ENCODE measurements around the gene RNF217. TPM values are rescaled to one million over a fixed set of nuclear protein-coding genes. Genes with fewer than 3 reads are reported as not detected.
"Not testable (repeated sequence)": the region's sequence is repeated elsewhere in the genome, so short reads cannot be mapped to it uniquely, and the experiment has no call there.

The RNF217 gene
- total RNA-seq, 2 donors from 2014 or later, result 24.0 to 28.1 TPM

DNA sequence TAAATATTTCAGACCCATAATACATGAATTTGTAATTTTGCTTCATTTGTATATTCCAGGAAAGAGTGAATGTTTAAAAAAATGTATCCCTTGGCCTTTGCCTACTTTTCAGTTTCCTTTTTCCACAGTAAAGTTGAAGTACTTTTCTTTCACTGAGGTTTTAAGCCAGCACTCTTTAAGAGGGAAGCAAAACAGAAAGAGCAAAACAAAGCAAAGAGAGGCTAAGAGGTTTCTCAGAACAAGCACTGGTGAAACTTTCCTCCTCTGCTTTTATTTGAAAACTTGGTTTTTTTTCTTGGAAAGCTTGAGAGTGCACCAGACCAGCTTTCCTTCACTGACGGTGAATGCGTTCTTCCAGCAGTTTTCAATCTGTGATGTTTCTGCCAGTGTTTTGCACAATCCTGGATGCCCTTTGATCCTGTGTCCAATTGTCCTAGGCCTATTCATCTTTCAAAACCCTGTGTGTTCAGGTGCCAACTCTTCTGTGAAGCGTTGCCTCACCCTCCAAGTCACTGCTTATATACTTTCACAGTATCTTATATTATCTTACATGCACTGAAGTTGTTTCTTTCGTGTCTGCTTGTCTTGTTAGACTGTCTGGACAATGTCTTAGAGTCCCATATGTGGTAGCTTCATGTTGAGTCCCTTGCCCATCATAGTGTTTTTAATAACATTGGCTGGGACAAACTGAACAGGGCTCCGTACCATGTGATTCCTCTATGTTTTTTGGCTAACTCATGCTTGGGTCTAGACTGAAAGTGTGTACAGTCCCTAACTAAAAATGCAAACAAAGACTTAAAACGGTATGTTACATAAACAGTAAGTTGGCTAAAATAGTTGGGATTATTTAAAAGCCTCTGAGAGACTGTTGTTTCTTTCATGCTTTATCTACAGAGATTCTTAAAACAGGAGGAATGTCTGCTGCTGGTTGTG lies 1.9 kb downstream of the RNF217 start:
- no peak for DNase-seq
- peaks cover 6% of the 10 kb centered on the region for H3K27me3 ChIP-seq (ENCODE audit: control insufficient read depth, insufficient read depth, low read length, poor library complexity, severe bottlenecking)
- Mint-ChIP-seq H3K27ac (peak overlapping the region; percentile 74), H3K4me3 (peak overlapping the region; percentile 81), H3K27me3 (ENCODE audit: insufficient read depth) (peaks cover 3% of the 10 kb centered on the region), H3K9me3 (no peaks in the 10 kb centered on the region), H3K36me3 (ENCODE audit: low read depth) (peaks cover 6% of the 10 kb centered on the region), H3K4me1 (peaks cover 23% of the 10 kb centered on the region)
- H3K9ac ChIP-seq (ENCODE audit: extremely low read depth, low read length, poor library complexity, severe bottlenecking), result peak overlapping the region; percentile 23
- no peak overlapping the region for H3K27ac ChIP-seq (ENCODE audit: low read depth, low read length)
- TF ChIP-seq, protein P1, sequence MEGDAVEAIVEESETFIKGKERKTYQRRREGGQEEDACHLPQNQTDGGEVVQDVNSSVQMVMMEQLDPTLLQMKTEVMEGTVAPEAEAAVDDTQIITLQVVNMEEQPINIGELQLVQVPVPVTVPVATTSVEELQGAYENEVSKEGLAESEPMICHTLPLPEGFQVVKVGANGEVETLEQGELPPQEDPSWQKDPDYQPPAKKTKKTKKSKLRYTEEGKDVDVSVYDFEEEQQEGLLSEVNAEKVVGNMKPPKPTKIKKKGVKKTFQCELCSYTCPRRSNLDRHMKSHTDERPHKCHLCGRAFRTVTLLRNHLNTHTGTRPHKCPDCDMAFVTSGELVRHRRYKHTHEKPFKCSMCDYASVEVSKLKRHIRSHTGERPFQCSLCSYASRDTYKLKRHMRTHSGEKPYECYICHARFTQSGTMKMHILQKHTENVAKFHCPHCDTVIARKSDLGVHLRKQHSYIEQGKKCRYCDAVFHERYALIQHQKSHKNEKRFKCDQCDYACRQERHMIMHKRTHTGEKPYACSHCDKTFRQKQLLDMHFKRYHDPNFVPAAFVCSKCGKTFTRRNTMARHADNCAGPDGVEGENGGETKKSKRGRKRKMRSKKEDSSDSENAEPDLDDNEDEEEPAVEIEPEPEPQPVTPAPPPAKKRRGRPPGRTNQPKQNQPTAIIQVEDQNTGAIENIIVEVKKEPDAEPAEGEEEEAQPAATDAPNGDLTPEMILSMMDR (conservative IDR thresholded peaks at IDR 0.05), result no peak
- H3K9me3 ChIP-seq (ENCODE audit: control insufficient read depth, low read length), result no peaks in the 10 kb centered on the region
- 84 to 86% methylated on average over 6 of the region's 6 CpGs for WGBS, 2 experiments (ENCODE audit: insufficient coverage in 1 of 2, insufficient read length in 1 of 2)
- H3K4me3 ChIP-seq (ENCODE audit: low read length), result peak overlapping the region; percentile 82
- H3K4me1 ChIP-seq (ENCODE audit: control insufficient read depth, insufficient read depth, low read length), result no peaks in the 10 kb centered on the region
- no peaks in the 10 kb centered on the region for H3K36me3 ChIP-seq (ENCODE audit: control insufficient read depth, insufficient read depth, low read length)

DNA sequence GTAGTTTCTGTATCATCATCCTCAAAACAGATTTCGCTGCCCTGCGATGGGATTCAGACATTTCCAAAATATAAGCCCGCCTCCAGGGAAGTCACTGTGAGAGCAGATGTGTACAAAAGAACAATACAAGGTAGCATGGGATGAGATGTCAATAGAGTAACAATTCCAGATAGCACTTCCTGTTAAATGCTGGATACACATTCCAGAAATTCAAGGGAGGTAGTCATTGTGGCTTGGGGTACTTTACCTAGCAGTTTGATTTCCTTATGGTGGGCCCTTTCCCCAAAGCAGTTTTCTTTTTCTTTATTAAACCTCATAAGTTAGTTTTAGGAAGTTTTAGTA lies 2.5 kb downstream of the RNF217 start:
- no peak for DNase-seq
- Histone ChIP-seq H3K27me3 (ENCODE audit: control insufficient read depth, insufficient read depth, low read length, poor library complexity, severe bottlenecking) (peaks cover 6% of the 10 kb centered on the region), H3K27ac (ENCODE audit: low read depth, low read length) (no peak overlapping the region), H3K36me3 (ENCODE audit: control insufficient read depth, insufficient read depth, low read length) (no peaks in the 10 kb centered on the region), H3K9ac (ENCODE audit: extremely low read depth, low read length, poor library complexity, severe bottlenecking) (peak overlapping the region; percentile 18), H3K9me3 (ENCODE audit: control insufficient read depth, low read length) (no peaks in the 10 kb centered on the region), H3K4me1 (ENCODE audit: control insufficient read depth, insufficient read depth, low read length) (no peaks in the 10 kb centered on the region), H3K4me3 (ENCODE audit: low read length) (peak overlapping the region; percentile 82)
- TF ChIP-seq, protein P1 (conservative IDR thresholded peaks at IDR 0.05), result no peak
- H3K4me3 Mint-ChIP-seq, result peak overlapping the region; percentile 81
- peaks cover 23% of the 10 kb centered on the region for H3K4me1 Mint-ChIP-seq
- peaks cover 6% of the 10 kb centered on the region for H3K36me3 Mint-ChIP-seq (ENCODE audit: low read depth)
- 86 to 90% methylated on average over 1 to 3 of the region's 3 CpGs for WGBS, 2 experiments (ENCODE audit: insufficient coverage in 1 of 2, insufficient read length in 1 of 2)
- H3K27ac Mint-ChIP-seq, result no peak overlapping the region
- H3K27me3 Mint-ChIP-seq (ENCODE audit: insufficient read depth), result peaks cover 3% of the 10 kb centered on the region
- H3K9me3 Mint-ChIP-seq, result no peaks in the 10 kb centered on the region

DNA sequence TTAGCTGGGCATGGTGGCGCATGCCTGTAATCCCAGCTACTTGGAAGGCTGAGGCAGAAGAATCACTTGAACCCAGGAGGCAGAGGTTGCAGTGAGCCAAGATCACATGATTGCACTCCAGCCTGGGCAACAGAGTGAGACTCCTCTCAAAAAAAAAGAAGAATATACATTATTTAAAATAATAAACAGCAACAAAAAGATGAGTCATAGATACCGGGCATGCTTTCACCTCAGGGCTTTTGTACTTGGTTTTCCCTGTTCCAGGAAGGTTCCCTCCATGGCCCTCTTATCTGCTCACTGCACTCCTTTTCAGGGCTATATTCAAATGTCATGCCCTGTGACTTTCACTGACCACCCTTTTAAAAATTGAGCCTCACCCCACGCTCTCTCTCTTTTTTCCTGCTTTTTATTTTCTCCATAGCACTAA lies 3.2 kb downstream of the RNF217 start:
- H3K4me3 Mint-ChIP-seq; H3K36me3 ChIP-seq (ENCODE audit: control insufficient read depth, insufficient read depth, low read length); H3K9ac ChIP-seq (ENCODE audit: extremely low read depth, low read length, poor library complexity, severe bottlenecking); H3K4me1 ChIP-seq (ENCODE audit: control insufficient read depth, insufficient read depth, low read length); H3K27me3 Mint-ChIP-seq (ENCODE audit: insufficient read depth); H3K27ac ChIP-seq (ENCODE audit: low read depth, low read length); H3K36me3 Mint-ChIP-seq (ENCODE audit: low read depth); H3K9me3 ChIP-seq (ENCODE audit: control insufficient read depth, low read length); DNase-seq; H3K4me3 ChIP-seq (ENCODE audit: low read length); H3K27me3 ChIP-seq (ENCODE audit: control insufficient read depth, insufficient read depth, low read length, poor library complexity, severe bottlenecking); H3K27ac Mint-ChIP-seq; H3K9me3 Mint-ChIP-seq: not testable (repeated sequence)
- 95% methylated on average over 3 of the region's 3 CpGs for WGBS, 2 experiments (ENCODE audit: insufficient coverage in 1 of 2, insufficient read length in 1 of 2)
- peaks cover 23% of the 10 kb centered on the region for H3K4me1 Mint-ChIP-seq
